ENCODE results near the gene ICOS. TPM values are rescaled to one million over a fixed set of nuclear protein-coding genes. Genes with fewer than 3 reads are reported as not detected.

Gene ICOS, protein sequence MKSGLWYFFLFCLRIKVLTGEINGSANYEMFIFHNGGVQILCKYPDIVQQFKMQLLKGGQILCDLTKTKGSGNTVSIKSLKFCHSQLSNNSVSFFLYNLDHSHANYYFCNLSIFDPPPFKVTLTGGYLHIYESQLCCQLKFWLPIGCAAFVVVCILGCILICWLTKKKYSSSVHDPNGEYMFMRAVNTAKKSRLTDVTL
- not detected for total RNA-seq
- long read RNA-seq: 0 reads

DNA sequence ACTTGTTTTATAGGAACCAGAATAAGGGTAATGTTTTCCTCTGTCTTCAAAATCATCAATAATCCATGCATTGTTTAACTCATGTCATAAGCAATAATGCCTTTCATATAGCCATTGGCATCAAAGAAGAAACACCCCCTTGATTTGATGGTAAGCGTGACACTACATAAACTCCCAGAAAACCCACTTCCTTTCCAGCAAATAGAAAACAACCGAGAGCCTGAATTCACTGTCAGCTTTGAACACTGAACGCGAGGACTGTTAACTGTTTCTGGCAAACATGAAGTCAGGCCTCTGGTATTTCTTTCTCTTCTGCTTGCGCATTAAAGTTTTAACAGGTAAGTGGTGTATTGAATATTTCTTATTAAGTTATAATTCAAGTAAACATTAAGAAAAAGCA lies at the start of gene ICOS:
TSS of gene ICOS (plus strand) at position 229 of the 400 bp plus-strand sequence. CDS start at position 281, 52 bp downstream.
- no peak for ATAC-seq
- DNase-seq: no peak
- intact Hi-C loops (cut with micrococcal nuclease): no loop called here

DNA sequence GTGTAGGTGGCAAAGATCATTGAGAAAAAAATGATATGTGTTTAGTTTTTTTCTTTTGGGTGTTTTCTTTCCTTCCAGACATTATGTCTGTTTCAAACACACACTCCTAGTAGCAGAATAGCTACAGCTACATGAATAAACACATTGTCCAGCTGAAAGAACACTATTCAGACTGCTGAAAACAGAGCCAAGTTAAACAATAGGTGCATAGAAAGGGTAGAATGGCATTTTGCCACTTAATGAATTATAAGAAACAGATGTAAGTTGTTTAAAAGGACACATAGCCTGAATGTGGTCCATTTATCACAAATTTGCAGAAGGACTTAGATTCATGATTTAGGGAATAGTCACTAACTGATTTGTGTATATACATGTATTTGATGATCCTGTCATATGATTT lies 48.9 kb upstream of the ICOS start:
- DNase-seq (no peak), ATAC-seq (peak; percentile 31)
- intact Hi-C loops (cut with micrococcal nuclease): no loop called here

DNA sequence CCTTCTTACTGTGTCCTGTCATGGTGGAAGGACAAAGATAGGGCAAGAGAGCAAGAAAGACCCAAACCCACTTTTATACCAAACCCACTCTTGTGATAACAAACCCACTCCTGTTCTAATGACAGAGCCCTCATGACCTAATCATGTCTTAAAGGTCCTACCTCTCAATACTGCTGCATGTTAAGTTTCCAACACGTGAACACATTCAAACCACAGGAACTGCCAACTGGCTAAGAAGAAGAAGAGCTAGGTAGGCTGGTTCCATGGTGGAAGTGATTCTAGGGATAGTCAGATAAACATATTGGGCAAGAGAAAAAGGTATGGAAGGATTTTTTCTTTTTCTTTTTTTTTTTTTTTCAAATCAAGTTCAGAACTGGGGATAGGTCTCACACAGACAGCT lies 47.0 kb upstream of the ICOS start:
- intact Hi-C loops (cut with micrococcal nuclease): no loop called here
- ATAC-seq: no peak
- DNase-seq: no peak

DNA sequence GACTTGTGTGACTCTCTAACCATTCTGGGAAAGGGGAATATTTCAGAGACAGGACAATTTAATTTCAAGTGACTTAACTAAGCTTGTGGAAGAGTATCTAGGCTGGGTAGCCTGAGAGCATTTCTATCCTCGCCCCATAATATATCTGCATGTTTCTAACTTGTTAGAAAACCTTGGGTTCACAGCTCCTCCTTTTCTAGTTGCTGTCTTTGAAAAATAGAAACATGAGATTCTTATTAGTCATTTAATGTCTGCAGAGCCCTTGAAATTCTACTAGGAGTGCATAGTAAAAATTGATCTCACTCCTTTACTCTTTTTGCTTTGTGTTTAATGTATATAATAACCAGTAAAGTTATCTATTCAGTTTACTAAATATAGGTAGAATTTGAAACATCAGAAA lies 46.6 kb upstream of the ICOS start:
- DNase-seq (no peak), ATAC-seq (no peak)
- intact Hi-C loops (cut with micrococcal nuclease): no loop called here

DNA sequence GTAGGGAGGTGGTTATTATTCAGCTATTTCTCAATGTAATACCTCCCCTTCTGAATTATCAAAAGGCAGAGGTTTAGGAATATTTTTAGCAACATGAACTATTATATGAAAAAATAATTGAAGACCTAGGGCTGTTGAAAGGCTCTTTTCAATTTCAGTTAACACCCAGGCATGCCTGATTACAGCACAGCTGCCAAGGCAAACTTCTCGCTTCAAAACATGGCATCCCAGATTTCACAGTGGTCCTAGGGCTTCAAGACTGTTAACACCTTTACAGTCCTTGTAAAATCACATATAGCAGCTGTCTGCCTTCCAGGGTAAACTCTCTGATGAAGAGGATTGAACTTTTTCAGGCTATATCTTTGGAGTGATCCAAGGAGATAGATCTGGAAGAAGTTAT lies 45.8 kb upstream of the ICOS start:
- intact Hi-C loops (cut with micrococcal nuclease): no loop called here
- DNase-seq: no peak
- ATAC-seq: no peak

DNA sequence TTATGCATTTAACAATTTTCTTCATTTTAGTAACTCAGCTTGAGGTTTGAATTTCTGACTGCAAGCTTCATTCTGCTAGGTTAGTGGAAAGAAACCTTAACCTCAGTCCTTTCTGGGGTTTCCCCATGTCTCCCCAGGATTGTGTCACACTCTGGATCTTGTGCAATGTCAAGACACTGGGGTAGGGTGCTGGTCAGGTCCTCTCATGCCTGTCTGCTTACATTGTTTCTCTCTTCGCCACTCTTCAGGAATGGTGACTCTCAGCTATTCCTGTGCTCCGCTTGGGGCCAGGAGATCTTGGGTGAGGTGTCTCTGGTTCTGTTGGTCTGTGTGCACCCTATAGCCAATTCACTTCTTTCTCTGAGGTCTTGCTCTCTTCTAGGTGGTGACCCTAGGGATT lies 45.1 kb upstream of the ICOS start:
- no peak for ATAC-seq
- no peak for DNase-seq
- intact Hi-C loops (cut with micrococcal nuclease): no loop called here

DNA sequence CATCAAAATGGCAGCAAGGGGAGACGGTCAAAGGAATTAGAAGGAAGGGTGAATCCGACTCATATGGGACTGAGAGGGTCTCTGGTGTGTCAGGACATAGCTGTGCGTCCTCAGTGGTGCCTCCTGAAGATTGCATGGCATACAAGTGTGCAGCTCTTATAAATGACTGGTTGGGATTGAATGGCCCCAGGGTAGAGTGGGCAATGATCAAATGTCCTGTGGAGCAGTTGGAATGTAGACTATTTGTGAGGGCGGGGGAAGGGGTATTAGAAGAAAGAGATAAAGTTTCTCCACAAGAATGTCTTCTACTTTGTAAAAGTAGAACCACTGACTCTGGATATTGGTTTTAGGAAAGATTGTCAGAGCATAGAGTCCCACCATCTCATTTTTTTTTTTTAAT lies 44.4 kb upstream of the ICOS start:
- no peak for ATAC-seq
- intact Hi-C loops (cut with micrococcal nuclease): no loop called here
- no peak for DNase-seq

DNA sequence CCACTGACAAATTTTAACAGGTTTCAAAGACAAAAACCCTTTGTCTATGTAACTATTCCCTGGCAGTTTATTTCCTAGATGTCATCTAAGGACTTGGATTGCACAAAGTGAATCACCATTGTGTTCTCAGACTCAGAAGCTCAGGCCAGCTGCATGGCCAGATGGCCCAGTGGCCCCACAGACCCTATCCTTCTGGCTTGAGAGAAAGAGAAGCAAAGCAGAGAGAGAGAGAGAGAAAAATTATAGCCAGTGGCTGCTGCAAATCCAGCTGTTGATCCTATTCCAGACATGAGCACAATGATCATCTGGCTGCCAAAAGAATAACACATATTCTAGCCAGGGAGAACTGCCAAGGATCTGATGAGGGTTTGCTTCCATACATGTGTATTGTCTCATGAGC lies 43.2 kb upstream of the ICOS start:
- DNase-seq (peak; percentile 71), ATAC-seq (peak; percentile 95)
- intact Hi-C loops (cut with micrococcal nuclease): no loop called here

DNA sequence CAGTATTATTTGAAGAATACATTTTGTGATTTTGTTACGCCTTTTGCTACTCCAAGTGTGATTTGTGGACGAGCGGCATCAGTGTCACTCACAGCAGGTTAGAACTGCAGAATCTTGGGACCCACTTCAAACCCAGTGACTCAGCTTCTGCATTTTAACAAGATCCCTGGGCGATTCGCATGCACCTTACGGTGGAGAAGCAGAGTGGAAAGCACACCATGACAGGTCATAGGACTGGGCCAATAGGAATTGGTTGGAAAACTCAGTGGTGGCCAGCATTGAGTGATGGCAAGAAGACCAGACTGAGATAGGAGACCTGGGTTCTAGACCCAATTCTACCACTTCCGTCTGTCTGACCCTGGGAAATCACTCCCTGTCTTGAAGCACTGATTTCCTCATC lies 42.7 kb upstream of the ICOS start:
- intact Hi-C loops (cut with micrococcal nuclease): no loop called here
- ATAC-seq (peak; percentile 62), DNase-seq (no peak)

DNA sequence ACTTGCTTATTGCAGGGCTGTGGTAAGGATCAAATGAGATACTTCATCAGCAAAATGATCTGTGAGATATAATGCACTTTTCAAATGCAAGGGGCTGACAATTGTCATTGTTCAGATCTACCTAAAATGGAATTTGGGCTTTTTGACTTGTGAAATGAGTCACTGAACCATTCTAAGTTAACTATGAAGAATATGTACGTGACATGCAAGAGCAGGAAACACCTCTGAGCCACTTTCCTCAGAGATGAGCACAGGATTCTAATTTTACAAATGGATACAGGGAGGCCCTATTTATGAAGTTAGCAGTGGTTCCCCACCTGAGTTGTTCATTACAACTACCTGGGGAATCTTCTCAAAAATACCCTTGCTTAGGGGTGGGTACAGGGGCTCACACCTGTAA lies 42.3 kb upstream of the ICOS start:
- no peak for ATAC-seq
- intact Hi-C loops (cut with micrococcal nuclease): no loop called here
- no peak for DNase-seq

DNA sequence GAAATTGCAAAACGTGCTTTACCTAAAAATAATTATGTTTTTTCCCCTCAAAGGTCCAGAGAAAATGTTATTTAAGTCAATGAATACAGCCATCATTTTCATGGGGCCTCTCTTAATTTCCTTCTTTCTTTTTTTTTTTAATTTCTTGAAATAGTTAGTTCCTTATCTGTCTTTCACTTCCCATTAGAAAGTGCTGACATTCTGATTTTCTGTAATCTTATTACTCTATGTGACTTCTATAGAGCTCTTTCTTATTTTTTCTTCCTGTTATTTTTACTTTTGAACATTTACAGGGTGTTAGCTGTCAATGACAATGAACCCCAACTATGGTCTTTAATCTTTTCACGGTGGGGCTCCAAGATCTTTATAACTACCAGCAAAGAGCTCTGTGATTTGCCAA lies 39.0 kb upstream of the ICOS start:
- no peak for ATAC-seq
- intact Hi-C loops (cut with micrococcal nuclease): no loop called here
- no peak for DNase-seq

DNA sequence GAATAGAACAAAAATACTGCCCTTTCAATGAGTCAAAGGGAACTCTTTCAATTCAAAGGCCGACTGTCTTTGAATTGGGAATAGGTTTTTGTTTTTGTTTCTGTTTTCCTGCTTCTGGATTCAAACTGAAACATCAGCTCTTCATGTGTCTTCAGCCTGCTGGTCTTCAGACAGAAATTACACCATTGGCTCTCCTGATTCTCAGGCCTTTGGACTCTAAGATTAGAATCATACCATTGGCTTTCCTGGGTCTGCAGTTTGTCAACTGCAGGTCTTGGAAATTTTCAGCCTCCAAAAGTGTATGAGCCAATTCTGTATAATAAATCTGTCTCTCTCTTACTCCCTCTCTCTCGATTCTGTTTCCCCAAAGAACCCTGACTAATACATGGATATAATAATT lies 37.9 kb upstream of the ICOS start:
- no peak for ATAC-seq
- no peak for DNase-seq
- intact Hi-C loops (cut with micrococcal nuclease): no loop called here

DNA sequence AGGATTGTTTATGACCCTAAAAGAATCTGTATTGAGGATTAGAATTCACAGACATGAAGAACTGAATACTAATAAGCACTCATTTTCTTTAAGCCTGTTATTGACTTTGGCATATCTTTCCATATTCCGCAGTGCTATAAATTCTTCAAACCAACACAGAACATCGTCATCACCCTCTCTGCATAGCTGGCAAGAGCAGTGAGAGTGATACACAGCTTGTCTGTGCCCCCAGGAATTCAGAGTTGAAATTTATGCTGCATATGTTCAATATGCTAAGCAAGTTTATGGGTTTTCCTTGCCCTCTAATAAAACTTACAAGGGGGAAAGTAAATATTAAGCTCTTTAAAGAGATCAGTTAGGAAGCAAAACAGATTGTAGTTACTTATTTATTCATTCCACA lies 36.3 kb upstream of the ICOS start:
- intact Hi-C loops (cut with micrococcal nuclease): no loop called here
- no peak for ATAC-seq
- DNase-seq: no peak

DNA sequence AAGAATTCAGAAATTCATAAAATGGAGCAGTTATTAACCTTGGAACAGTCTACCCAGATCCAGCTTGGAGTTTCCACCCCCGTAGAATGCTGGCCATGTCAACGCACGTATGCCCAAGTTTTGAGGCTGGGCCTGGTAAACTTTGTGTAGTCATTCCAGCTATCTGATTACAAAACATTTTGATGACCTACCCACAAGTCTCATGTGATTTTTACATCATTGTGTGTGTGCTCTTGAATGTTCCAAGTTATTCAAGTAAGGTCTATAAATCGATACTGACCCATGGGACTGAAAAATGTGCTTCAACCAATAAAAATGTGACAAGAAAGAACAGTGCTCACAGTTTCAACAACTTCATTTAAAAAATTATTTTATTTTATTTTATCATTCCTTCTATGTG lies 32.5 kb upstream of the ICOS start:
- intact Hi-C loops (cut with micrococcal nuclease): no loop called here
- ATAC-seq (no peak), DNase-seq (no peak)

DNA sequence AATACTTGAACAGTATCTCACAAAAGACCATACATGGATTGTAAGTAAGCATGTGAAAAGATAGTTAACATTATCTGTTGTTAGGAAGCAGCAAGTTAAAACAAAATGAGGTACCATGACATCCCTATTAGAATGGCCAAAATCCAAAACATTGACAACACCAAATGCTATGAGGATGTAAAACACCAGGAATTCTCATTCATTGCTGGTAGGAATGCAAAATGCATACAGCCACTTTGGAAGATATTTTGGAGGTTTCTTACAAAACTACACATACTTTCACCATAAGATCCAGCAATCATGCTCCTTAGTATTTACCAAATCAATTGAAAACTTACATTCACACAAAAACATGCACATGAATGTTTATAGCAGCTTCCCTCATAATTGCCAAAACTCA lies 30.9 kb upstream of the ICOS start:
- DNase-seq: no peak
- ATAC-seq: no peak
- intact Hi-C loops (cut with micrococcal nuclease): no loop called here

DNA sequence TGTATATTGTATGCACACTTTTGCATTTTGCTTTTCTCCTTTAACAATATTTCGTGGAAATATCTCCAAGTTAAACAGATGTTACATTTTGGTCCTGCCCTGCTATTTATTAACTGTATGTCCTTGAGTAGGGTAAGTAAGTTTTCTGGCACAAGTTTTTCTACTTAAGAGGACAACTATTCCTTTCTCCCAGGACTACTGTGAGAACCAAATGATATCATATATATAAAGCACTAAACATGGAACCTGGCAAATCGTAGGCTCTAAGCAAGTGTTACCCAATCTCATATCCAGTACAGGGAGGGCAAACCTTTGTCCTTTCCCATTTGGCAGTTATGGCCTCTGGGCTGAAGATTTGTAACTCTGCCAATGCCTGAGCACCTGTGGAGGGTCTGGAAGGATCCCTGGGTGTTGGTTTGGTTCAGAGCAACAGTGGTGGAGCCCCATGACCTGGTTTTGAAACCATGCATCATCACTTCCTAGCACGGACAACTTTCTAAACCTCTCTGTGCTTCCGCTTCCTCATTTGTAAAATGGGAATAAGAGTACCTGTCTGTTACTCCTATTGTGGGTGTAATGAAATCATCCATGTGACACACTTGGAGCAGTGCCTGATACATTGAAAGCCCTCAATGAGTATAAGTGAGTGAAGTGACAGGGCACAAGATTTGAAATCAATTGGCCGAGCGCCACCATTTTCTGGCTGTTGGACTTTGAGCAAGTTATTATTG lies 28.3 kb upstream of the ICOS start:
- DNase-seq: peak; percentile 38
- intact Hi-C loops (cut with micrococcal nuclease): no loop called here
- ATAC-seq: peak; percentile 24

DNA sequence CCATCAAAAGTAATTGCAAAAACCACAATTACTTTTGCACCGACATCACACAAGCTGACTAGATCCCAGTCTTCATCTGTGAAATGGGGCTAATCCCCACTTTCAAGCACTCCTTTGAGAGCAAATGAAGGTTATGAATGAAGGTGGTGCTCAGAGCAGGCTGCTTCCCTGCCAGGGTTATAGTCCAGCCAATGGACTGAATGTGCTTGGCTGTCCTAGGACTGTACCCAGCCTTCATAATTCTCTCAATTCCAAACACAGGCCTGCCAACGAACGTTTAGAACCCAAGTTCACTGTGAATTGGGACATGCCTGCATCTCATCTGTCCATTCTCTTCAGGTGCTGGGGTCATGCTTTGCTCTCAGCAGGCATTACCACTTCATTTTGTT lies 27.8 kb upstream of the ICOS start:
- intact Hi-C loops (cut with micrococcal nuclease): no loop called here
- ATAC-seq: peak; percentile 53
- DNase-seq: no peak

DNA sequence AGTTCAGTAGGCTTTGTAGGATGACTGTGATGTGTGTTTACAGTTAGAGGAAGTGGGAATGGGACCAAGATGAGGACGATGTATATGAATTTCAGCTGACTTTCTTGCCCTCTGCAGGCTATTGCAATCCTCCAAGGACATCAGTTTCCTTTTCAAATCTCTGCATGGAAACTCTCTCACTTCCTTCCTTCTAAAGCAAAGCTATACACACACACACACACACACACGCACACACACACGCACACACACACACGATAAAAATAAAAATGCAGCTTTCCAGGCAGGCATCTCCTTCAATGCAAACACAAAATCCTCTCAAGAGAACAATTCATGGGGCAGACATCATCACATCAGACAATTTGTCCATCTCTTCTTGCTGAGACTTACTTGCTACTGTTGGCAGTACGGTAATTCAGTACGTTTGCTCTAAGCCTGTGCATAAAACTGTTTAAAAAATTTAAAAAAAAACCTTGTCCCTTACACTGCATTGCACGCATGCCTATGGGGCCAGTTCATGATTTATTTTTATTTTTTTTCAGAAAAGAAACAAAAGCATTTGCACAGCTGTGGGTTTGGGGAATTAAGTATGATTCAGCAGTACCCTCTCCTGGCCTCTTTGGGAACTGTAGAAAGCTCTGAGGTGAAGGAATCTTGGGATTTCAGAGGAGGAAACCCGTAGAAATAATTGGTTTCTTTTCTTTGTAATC lies 27.1 kb upstream of the ICOS start:
- intact Hi-C loops (cut with micrococcal nuclease): no loop called here
- no peak for DNase-seq
- ATAC-seq: peak; percentile 88

DNA sequence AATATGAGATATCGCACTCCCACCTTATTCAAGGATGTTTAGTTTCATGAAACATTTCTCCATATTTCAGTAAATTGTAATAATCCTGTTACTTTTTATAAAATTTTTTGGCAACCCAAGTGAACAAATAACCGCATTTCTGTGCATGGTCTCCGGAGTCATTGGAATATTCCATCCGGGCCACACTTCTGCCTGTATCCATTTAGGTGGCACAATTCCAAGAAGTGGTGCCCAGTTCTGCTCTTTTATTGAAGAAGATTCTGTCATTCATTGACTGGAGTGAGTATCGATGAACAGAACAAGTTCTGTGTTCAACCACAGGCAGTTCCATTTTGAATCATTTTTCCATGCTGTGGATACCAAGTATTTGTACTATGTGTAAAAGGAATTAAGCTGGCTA lies 26.6 kb upstream of the ICOS start:
- ATAC-seq (peak; percentile 8), DNase-seq (no peak)
- intact Hi-C loops (cut with micrococcal nuclease): no loop called here

DNA sequence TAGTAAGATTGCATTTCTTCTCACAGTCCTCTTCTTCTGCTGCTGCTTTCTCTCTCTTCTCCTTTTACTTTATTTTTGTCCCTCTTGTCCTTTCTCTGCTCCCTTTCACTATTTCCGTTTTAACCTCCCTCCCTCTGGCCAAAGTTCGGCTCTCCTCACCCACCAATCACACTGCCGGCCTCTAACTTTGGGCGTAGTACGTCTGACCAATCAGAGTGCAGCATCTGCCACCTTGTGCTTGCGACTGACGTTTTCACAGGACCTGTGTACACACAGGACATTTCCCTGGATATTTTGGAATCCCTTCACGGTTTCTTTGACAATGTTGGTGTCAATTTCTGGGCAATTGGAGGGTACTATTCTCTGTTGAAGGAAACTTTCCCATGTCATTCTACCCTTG lies 22.6 kb upstream of the ICOS start:
- ATAC-seq (no peak), DNase-seq (no peak)
- intact Hi-C loops (cut with micrococcal nuclease): no loop called here

Data from left ventricle myocardium superior (tissue), 1 donor.